SH-SY5Y (cell line): ENCODE results near the gene UCHL1.

Experiments used
- GATA2 ChIP-seq: IDR thresholded peaks from 2 replicates; pipeline ENCODE4 v1.6.1; 2011; ENCODE audit warnings: mild to moderate bottlenecking, low read depth, low read length
- GATA3 ChIP-seq: IDR thresholded peaks from 2 replicates; pipeline ENCODE4 v1.6.1; 2011; ENCODE audit warnings: low read depth, mild to moderate bottlenecking, low read length, moderate library complexity

- TF ChIP-seq GATA2: no peak
- no peak for TF ChIP-seq GATA3
Observed at GRCh38 chr4:41290479-41290878, 33.8 kb downstream of the UCHL1 start.
